ENCODE measurements around the gene ZG16B.

Gene ZG16B

DNA sequence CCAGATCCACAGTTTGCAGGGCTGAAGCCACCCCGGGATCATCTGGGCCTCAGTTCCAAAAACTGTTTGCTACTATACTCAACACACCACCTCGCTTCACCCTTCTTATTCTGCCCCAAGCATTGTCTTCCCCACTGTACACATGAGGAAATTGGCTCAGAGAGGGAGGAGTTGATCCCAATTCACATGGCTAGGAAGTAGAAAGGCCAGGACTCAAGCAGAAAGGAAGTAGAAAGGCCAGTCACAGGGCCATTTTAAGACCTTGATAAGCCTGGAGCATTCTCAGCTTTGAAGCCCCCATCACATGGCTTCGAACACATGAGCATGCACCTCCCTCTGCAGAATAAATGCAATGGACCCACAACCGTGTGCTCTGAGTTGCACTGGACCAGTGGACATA is 35.5 kb downstream of the ZG16B start:
- H3K27me3 ChIP-seq: peaks cover 4% of the 10 kb centered on the region
- H3K9ac ChIP-seq: no peak overlapping the region
- H4K20me1 ChIP-seq: no peaks in the 10 kb centered on the region; the same call in 1 of the 2 replicates
- H3K36me3 ChIP-seq: no peaks in the 10 kb centered on the region
- H3K27ac ChIP-seq: no peak overlapping the region
- no peak overlapping the region for H3K4me2 ChIP-seq
- H3K4me1 ChIP-seq: peaks cover 12% of the 10 kb centered on the region
- no peak for TF ChIP-seq Cebpa-rat (IDR thresholded peaks at IDR 0.05)
- peaks cover 6% of the 10 kb centered on the region for H3K9me3 ChIP-seq
- no peak overlapping the region for H3K4me3 ChIP-seq

GRCh38 chr16:2866431-2866830 is 36.3 kb downstream of the ZG16B start:
- Histone ChIP-seq H3K27ac (no peak overlapping the region), H3K9ac (no peak overlapping the region), H3K4me3 (no peak overlapping the region), H3K36me3 (no peaks in the 10 kb centered on the region), H3K4me2 (no peak overlapping the region), H3K27me3 (no peaks in the 10 kb centered on the region), H4K20me1 (no peaks in the 10 kb centered on the region), H3K4me1 (peaks cover 12% of the 10 kb centered on the region), H3K9me3 (no peaks in the 10 kb centered on the region)
- TF ChIP-seq Cebpa-rat (IDR thresholded peaks at IDR 0.05): no peak

- Histone ChIP-seq H3K27ac (peak overlapping the region; percentile 91), H3K4me2 (peak overlapping the region; percentile 96), H4K20me1 (no peaks in the 10 kb centered on the region), H3K4me3 (peak overlapping the region; percentile 75), H3K27me3 (no peaks in the 10 kb centered on the region), H3K4me1 (peaks cover 16% of the 10 kb centered on the region), H3K36me3 (no peaks in the 10 kb centered on the region), H3K9ac (peak overlapping the region; percentile 84), H3K9me3 (no peaks in the 10 kb centered on the region)
- TF ChIP-seq Cebpa-rat (IDR thresholded peaks at IDR 0.05): no peak
Observed at GRCh38 chr16:2867661-2867986, 37.5 kb downstream of the ZG16B start.

GRCh38 chr16:2867987-2868789 is 38.1 kb downstream of the ZG16B start:
- H3K27ac ChIP-seq: peak overlapping the region; percentile 91
- no peaks in the 10 kb centered on the region for H3K9me3 ChIP-seq
- TF ChIP-seq Cebpa-rat (IDR thresholded peaks at IDR 0.05): no peak
- H3K27me3 ChIP-seq: no peaks in the 10 kb centered on the region
- H3K4me3 ChIP-seq: peak overlapping the region; percentile 75
- no peaks in the 10 kb centered on the region for H4K20me1 ChIP-seq
- H3K9ac ChIP-seq: peak overlapping the region; percentile 84
- H3K4me1 ChIP-seq: peaks cover 22% of the 10 kb centered on the region
- peak overlapping the region; percentile 96 for H3K4me2 ChIP-seq
- H3K36me3 ChIP-seq: no peaks in the 10 kb centered on the region

- Histone ChIP-seq H3K9me3 (no peaks in the 10 kb centered on the region), H3K27me3 (no peaks in the 10 kb centered on the region), H3K4me3 (no peak overlapping the region), H4K20me1 (no peaks in the 10 kb centered on the region), H3K27ac (no peak overlapping the region), H3K4me2 (no peak overlapping the region), H3K4me1 (peaks cover 27% of the 10 kb centered on the region), H3K36me3 (no peaks in the 10 kb centered on the region), H3K9ac (no peak overlapping the region)
- TF ChIP-seq Cebpa-rat (IDR thresholded peaks at IDR 0.05): no peak
Observed at GRCh38 chr16:2871926-2872325, 41.8 kb downstream of the ZG16B start.

GRCh38 chr16:2874032-2874911 is 44.2 kb downstream of the ZG16B start:
- Histone ChIP-seq H3K27me3 (no peaks in the 10 kb centered on the region), H3K4me2 (no peak overlapping the region), H3K9ac (no peak overlapping the region), H3K36me3 (no peaks in the 10 kb centered on the region), H3K27ac (no peak overlapping the region), H3K9me3 (peaks cover 4% of the 10 kb centered on the region), H3K4me3 (no peak overlapping the region), H3K4me1 (peaks cover 15% of the 10 kb centered on the region), H4K20me1 (no peaks in the 10 kb centered on the region)
- TF ChIP-seq Cebpa-rat (IDR thresholded peaks at IDR 0.05): no peak

- Histone ChIP-seq H3K4me2 (no peak overlapping the region), H3K4me1 (peaks cover 15% of the 10 kb centered on the region), H3K9me3 (peaks cover 10% of the 10 kb centered on the region), H3K9ac (no peak overlapping the region), H3K4me3 (no peak overlapping the region), H3K27ac (no peak overlapping the region), H3K36me3 (no peaks in the 10 kb centered on the region), H3K27me3 (no peaks in the 10 kb centered on the region), H4K20me1 (no peaks in the 10 kb centered on the region)
- TF ChIP-seq Cebpa-rat (IDR thresholded peaks at IDR 0.05): no peak
Observed at GRCh38 chr16:2874912-2875362, 44.8 kb downstream of the ZG16B start.

- Histone ChIP-seq H3K9ac (no peak overlapping the region), H3K4me2 (no peak overlapping the region), H3K9me3 (peaks cover 20% of the 10 kb centered on the region), H4K20me1 (no peaks in the 10 kb centered on the region), H3K27me3 (no peaks in the 10 kb centered on the region), H3K27ac (no peak overlapping the region), H3K36me3 (no peaks in the 10 kb centered on the region), H3K4me3 (no peak overlapping the region), H3K4me1 (peaks cover 20% of the 10 kb centered on the region)
- no peak for TF ChIP-seq Cebpa-rat (IDR thresholded peaks at IDR 0.05)
Observed at GRCh38 chr16:2879854-2880508, 49.9 kb downstream of the ZG16B start.

Measured in BLaER1 (cell line).